Measurements from ENCODE around the gene C13orf46.
"Not testable (repeated sequence)": the region's sequence is repeated elsewhere in the genome, so short reads cannot be mapped to it uniquely, and the experiment has no call there.

The C13orf46 gene

GRCh38 chr13:113919761-113920559 is 53.9 kb downstream of the C13orf46 start:
- H3K27ac ChIP-seq (ENCODE audit: low read depth, low read length), result no peak overlapping the region
- H3K4me3 ChIP-seq (ENCODE audit: low read length), result no peak overlapping the region
- H3K4me1 ChIP-seq (ENCODE audit: control insufficient read depth, insufficient read depth, low read length), result no peaks in the 10 kb centered on the region
- no peak overlapping the region for H3K9ac ChIP-seq (ENCODE audit: low read length)
- peaks cover 8% of the 10 kb centered on the region for H3K27me3 ChIP-seq (ENCODE audit: control insufficient read depth, insufficient read depth, low read length)
- H3K36me3 ChIP-seq (ENCODE audit: control insufficient read depth, insufficient read depth, low read length), result no peaks in the 10 kb centered on the region

GRCh38 chr13:113918981-113919701 is 54.7 kb downstream of the C13orf46 start:
- no peak overlapping the region for H3K4me3 ChIP-seq (ENCODE audit: low read length)
- no peak overlapping the region for H3K9ac ChIP-seq (ENCODE audit: low read length)
- H3K27me3 ChIP-seq (ENCODE audit: control insufficient read depth, insufficient read depth, low read length), result peaks cover 8% of the 10 kb centered on the region
- no peak overlapping the region for H3K27ac ChIP-seq (ENCODE audit: low read depth, low read length)
- no peaks in the 10 kb centered on the region for H3K4me1 ChIP-seq (ENCODE audit: control insufficient read depth, insufficient read depth, low read length)
- no peaks in the 10 kb centered on the region for H3K36me3 ChIP-seq (ENCODE audit: control insufficient read depth, insufficient read depth, low read length)

GRCh38 chr13:113918580-113918979 is 55.3 kb downstream of the C13orf46 start:
- no peak overlapping the region for H3K9ac ChIP-seq (ENCODE audit: low read length)
- H3K36me3 ChIP-seq (ENCODE audit: control insufficient read depth, insufficient read depth, low read length), result no peaks in the 10 kb centered on the region
- H3K27me3 ChIP-seq (ENCODE audit: control insufficient read depth, insufficient read depth, low read length), result peaks cover 8% of the 10 kb centered on the region
- H3K4me1 ChIP-seq (ENCODE audit: control insufficient read depth, insufficient read depth, low read length), result no peaks in the 10 kb centered on the region
- no peak overlapping the region for H3K4me3 ChIP-seq (ENCODE audit: low read length)
- no peak overlapping the region for H3K27ac ChIP-seq (ENCODE audit: low read depth, low read length)

- Histone ChIP-seq H3K4me1 (ENCODE audit: control insufficient read depth, insufficient read depth, low read length) (no peaks in the 10 kb centered on the region), H3K27ac (ENCODE audit: low read depth, low read length) (no peak overlapping the region), H3K27me3 (ENCODE audit: control insufficient read depth, insufficient read depth, low read length) (peaks cover 8% of the 10 kb centered on the region), H3K4me3 (ENCODE audit: low read length) (no peak overlapping the region), H3K9ac (ENCODE audit: low read length) (no peak overlapping the region), H3K36me3 (ENCODE audit: control insufficient read depth, insufficient read depth, low read length) (no peaks in the 10 kb centered on the region)
Measured at GRCh38 chr13:113917594-113918371, 56.1 kb downstream of the C13orf46 start.

GRCh38 chr13:113917096-113917495 is 56.8 kb downstream of the C13orf46 start:
- no peak overlapping the region for H3K4me3 ChIP-seq (ENCODE audit: low read length)
- no peaks in the 10 kb centered on the region for H3K36me3 ChIP-seq (ENCODE audit: control insufficient read depth, insufficient read depth, low read length)
- H3K27ac ChIP-seq (ENCODE audit: low read depth, low read length), result no peak overlapping the region
- no peaks in the 10 kb centered on the region for H3K4me1 ChIP-seq (ENCODE audit: control insufficient read depth, insufficient read depth, low read length)
- H3K9ac ChIP-seq (ENCODE audit: low read length), result no peak overlapping the region
- peaks cover 8% of the 10 kb centered on the region for H3K27me3 ChIP-seq (ENCODE audit: control insufficient read depth, insufficient read depth, low read length)

GRCh38 chr13:113916330-113916815 is 57.5 kb downstream of the C13orf46 start:
- H3K27ac ChIP-seq (ENCODE audit: low read depth, low read length), result no peak overlapping the region
- no peaks in the 10 kb centered on the region for H3K4me1 ChIP-seq (ENCODE audit: control insufficient read depth, insufficient read depth, low read length)
- no peak overlapping the region for H3K9ac ChIP-seq (ENCODE audit: low read length)
- no peak overlapping the region for H3K4me3 ChIP-seq (ENCODE audit: low read length)
- H3K36me3 ChIP-seq (ENCODE audit: control insufficient read depth, insufficient read depth, low read length), result no peaks in the 10 kb centered on the region
- peaks cover 8% of the 10 kb centered on the region for H3K27me3 ChIP-seq (ENCODE audit: control insufficient read depth, insufficient read depth, low read length)

- Histone ChIP-seq H3K9ac (ENCODE audit: low read length) (no peak overlapping the region), H3K36me3 (ENCODE audit: control insufficient read depth, insufficient read depth, low read length) (no peaks in the 10 kb centered on the region), H3K27ac (ENCODE audit: low read depth, low read length) (no peak overlapping the region), H3K4me3 (ENCODE audit: low read length) (no peak overlapping the region), H3K4me1 (ENCODE audit: control insufficient read depth, insufficient read depth, low read length) (no peaks in the 10 kb centered on the region), H3K27me3 (ENCODE audit: control insufficient read depth, insufficient read depth, low read length) (peaks cover 8% of the 10 kb centered on the region)
Measured at GRCh38 chr13:113915786-113916329, 58.0 kb downstream of the C13orf46 start.

- Histone ChIP-seq H3K9ac (ENCODE audit: low read length) (no peak overlapping the region), H3K36me3 (ENCODE audit: control insufficient read depth, insufficient read depth, low read length) (no peaks in the 10 kb centered on the region)
Measured at GRCh38 chr13:113915012-113915763, 58.7 kb downstream of the C13orf46 start.

GRCh38 chr13:113914333-113915011 is 59.4 kb downstream of the C13orf46 start:
- Histone ChIP-seq H3K27ac (ENCODE audit: low read depth, low read length) (no peak overlapping the region), H3K9ac (ENCODE audit: low read length) (no peak overlapping the region), H3K4me1 (ENCODE audit: control insufficient read depth, insufficient read depth, low read length) (no peaks in the 10 kb centered on the region), H3K27me3 (ENCODE audit: control insufficient read depth, insufficient read depth, low read length) (peaks cover 8% of the 10 kb centered on the region), H3K36me3 (ENCODE audit: control insufficient read depth, insufficient read depth, low read length) (no peaks in the 10 kb centered on the region), H3K4me3 (ENCODE audit: low read length) (no peak overlapping the region)

More at GRCh38 chr13:113915012-113915763, 58.7 kb downstream of the C13orf46 start:
- Histone ChIP-seq H3K27me3 (ENCODE audit: control insufficient read depth, insufficient read depth, low read length) (peaks cover 8% of the 10 kb centered on the region), H3K27ac (ENCODE audit: low read depth, low read length) (no peak overlapping the region), H3K4me1 (ENCODE audit: control insufficient read depth, insufficient read depth, low read length) (no peaks in the 10 kb centered on the region), H3K4me3 (ENCODE audit: low read length) (no peak overlapping the region)

GRCh38 chr13:113913838-113914237 is 60.0 kb downstream of the C13orf46 start:
- not testable (repeated sequence) for H3K4me3 ChIP-seq (ENCODE audit: low read length); H3K4me1 ChIP-seq (ENCODE audit: control insufficient read depth, insufficient read depth, low read length); H3K9ac ChIP-seq (ENCODE audit: low read length); H3K27ac ChIP-seq (ENCODE audit: low read depth, low read length); H3K36me3 ChIP-seq (ENCODE audit: control insufficient read depth, insufficient read depth, low read length); H3K27me3 ChIP-seq (ENCODE audit: control insufficient read depth, insufficient read depth, low read length)

- not testable (repeated sequence) for H3K9ac ChIP-seq (ENCODE audit: low read length); H3K4me1 ChIP-seq (ENCODE audit: control insufficient read depth, insufficient read depth, low read length); H3K4me3 ChIP-seq (ENCODE audit: low read length); H3K36me3 ChIP-seq (ENCODE audit: control insufficient read depth, insufficient read depth, low read length); H3K27ac ChIP-seq (ENCODE audit: low read depth, low read length); H3K27me3 ChIP-seq (ENCODE audit: control insufficient read depth, insufficient read depth, low read length)
Measured at GRCh38 chr13:113913408-113913807, 60.5 kb downstream of the C13orf46 start.
